Loucy (cell line): ENCODE measurements around the gene GRB14.

ENCODE experiments used
- CTCF ChIP-seq: fragments of 200-600 bp; sonication (generic); conservative IDR thresholded peaks from 2 replicates; pipeline ENCODE4 v1.5.1; 2014; ENCODE audit warnings: mild to moderate bottlenecking, antibody characterized with exemption, low read length
- EZH2phosphoT487 ChIP-seq: fragments of 200-600 bp; IDR thresholded peaks from 2 replicates; pipeline ENCODE4 v1.6.1; 2018; ENCODE audit warnings: antibody characterized with exemption, mild to moderate bottlenecking, moderate library complexity, borderline replicate concordance

GRCh38 chr2:164453656-164454305 lies 167.5 kb downstream of the GRB14 start:
- no peak for TF ChIP-seq CTCF
- TF ChIP-seq EZH2phosphoT487 = no peak
